DOHH2 (cell line): ENCODE measurements around the gene CNPY4.

Experiments used
- H3F3A ChIP-seq: fragments of 200-600 bp; sonication (generic), shearing (Covaris generic); 2 replicates; pipeline ENCODE4 v1.6.0; 2016; ENCODE audit warnings: antibody characterized with exemption, mild to moderate bottlenecking; ENCODE audit not compliant: control insufficient read depth, insufficient read depth
- H3K27ac ChIP-seq: fragments of 200-600 bp; sonication (generic); 2 replicates; pipeline ENCODE4 v1.5.1; 2014; ENCODE audit warnings: low read depth, mild to moderate bottlenecking, low read length, moderate library complexity
- H3K27me3 ChIP-seq: fragments of 200-600 bp; sonication (generic); 2 replicates; pipeline ENCODE4 v1.6.1; 2014; ENCODE audit warnings: mild to moderate bottlenecking, low read length, mixed read lengths; ENCODE audit not compliant: control insufficient read depth
- H3K36me3 ChIP-seq: fragments of 200-600 bp; sonication (generic); 2 replicates; pipeline ENCODE4 v1.6.1; 2014; ENCODE audit warnings: mild to moderate bottlenecking, low read length, moderate library complexity, mixed read lengths; ENCODE audit not compliant: control insufficient read depth
- H3K4me1 ChIP-seq: fragments of 200-600 bp; sonication (generic); 2 replicates; pipeline ENCODE4 v1.6.1; 2014; ENCODE audit warnings: mild to moderate bottlenecking, low read length, mixed read lengths; ENCODE audit not compliant: control insufficient read depth
- H3K4me2 ChIP-seq: fragments of 200-600 bp; sonication (generic); 2 replicates; pipeline ENCODE4 v1.6.0; 2014; ENCODE audit warnings: mild to moderate bottlenecking, low read length, moderate library complexity
- H3K4me3 ChIP-seq: fragments of 200-600 bp; sonication (generic); 2 replicates; pipeline ENCODE4 v1.5.1; 2014; ENCODE audit warnings: mild to moderate bottlenecking, low read length, mixed read lengths
- H3K79me2 ChIP-seq: fragments of 200-600 bp; sonication (generic); 2 replicates; pipeline ENCODE4 v1.6.1; 2014; ENCODE audit warnings: mild to moderate bottlenecking, low read length, mixed read lengths; ENCODE audit not compliant: control insufficient read depth
- H3K9me2 ChIP-seq: fragments of 200-600 bp; sonication (generic); replicated peaks from 2 replicates; pipeline ENCODE4 v1.6.1; 2014; ENCODE audit warnings: mild to moderate bottlenecking, low read length, mixed read lengths; ENCODE audit not compliant: control insufficient read depth
- H3K9me3 ChIP-seq: fragments of 200-600 bp; sonication (generic); 2 replicates; pipeline ENCODE4 v1.6.1; 2014; ENCODE audit warnings: antibody characterized with exemption, low read length, mixed read lengths; ENCODE audit not compliant: control insufficient read depth, insufficient read depth
- H4K20me1 ChIP-seq: fragments of 200-600 bp; sonication (generic); 2 replicates; pipeline ENCODE4 v1.6.0; 2014; ENCODE audit warnings: low read depth, mild to moderate bottlenecking, antibody characterized with exemption, low read length, moderate library complexity; ENCODE audit not compliant: control insufficient read depth, insufficient read depth
- CTCF ChIP-seq: fragments of 200-600 bp; sonication (generic); IDR thresholded peaks from one replicate; pipeline ENCODE4 v1.5.1; 2014; ENCODE audit warnings: antibody characterized with exemption, mild to moderate bottlenecking, low read depth, low read length; ENCODE audit not compliant: poor library complexity, severe bottlenecking
- EZH2phosphoT487 ChIP-seq: fragments of 200-600 bp; sonication (generic); IDR thresholded peaks from 2 replicates; pipeline ENCODE4 v1.6.1; 2017; ENCODE audit warnings: borderline replicate concordance, mild to moderate bottlenecking, antibody characterized with exemption, low read length, moderate library complexity, mixed read lengths

Gene CNPY4

GRCh38 chr7:100098913-100099312, 20.5 kb upstream of the CNPY4 start:
- peaks cover 66% of the 10 kb centered on the region for H3K79me2 ChIP-seq
- H4K20me1 ChIP-seq = peaks cover 33% of the 10 kb centered on the region
- H3K4me1 ChIP-seq = peaks cover 28% of the 10 kb centered on the region
- peaks cover 80% of the 10 kb centered on the region for H3K36me3 ChIP-seq
- 0 out of 2 replicates have a peak overlapping the region, but pooled peaks have one; percentile 92 for H3K4me2 ChIP-seq
- no peaks in the 10 kb centered on the region for H3K9me3 ChIP-seq
- H3K27ac ChIP-seq = no peak overlapping the region
- H3K9me2 ChIP-seq = no peaks in the 10 kb centered on the region
- H3K27me3 ChIP-seq = no peaks in the 10 kb centered on the region
- H3F3A ChIP-seq = peaks cover 59% of the 10 kb centered on the region
- H3K4me3 ChIP-seq = no peak overlapping the region
- TF ChIP-seq CTCF (no peak), EZH2phosphoT487 (no peak)

GRCh38 chr7:100099452-100099851, 20.0 kb upstream of the CNPY4 start:
- Histone ChIP-seq H3K9me3 (no peaks in the 10 kb centered on the region), H3K79me2 (peaks cover 66% of the 10 kb centered on the region), H3K27ac (peak overlapping the region; percentile 97; the same call in 1 of the 2 replicates), H3F3A (peaks cover 54% of the 10 kb centered on the region), H3K4me2 (peak overlapping the region; percentile 92), H3K9me2 (no peaks in the 10 kb centered on the region), H4K20me1 (peaks cover 29% of the 10 kb centered on the region), H3K27me3 (no peaks in the 10 kb centered on the region), H3K4me1 (peaks cover 28% of the 10 kb centered on the region), H3K4me3 (peak overlapping the region; percentile 99), H3K36me3 (peaks cover 78% of the 10 kb centered on the region)
- no peak for TF ChIP-seq CTCF
- no peak for TF ChIP-seq EZH2phosphoT487

GRCh38 chr7:100100420-100101015, 18.9 kb upstream of the CNPY4 start:
- Histone ChIP-seq H3K4me2 (peak overlapping the region; percentile 92), H3K27me3 (no peaks in the 10 kb centered on the region), H3K4me1 (peaks cover 28% of the 10 kb centered on the region), H3K9me2 (no peaks in the 10 kb centered on the region), H4K20me1 (peaks cover 29% of the 10 kb centered on the region), H3F3A (peaks cover 43% of the 10 kb centered on the region), H3K9me3 (no peaks in the 10 kb centered on the region), H3K36me3 (peaks cover 76% of the 10 kb centered on the region), H3K79me2 (peaks cover 61% of the 10 kb centered on the region), H3K4me3 (peak overlapping the region; percentile 99), H3K27ac (peak overlapping the region; percentile 97)
- TF ChIP-seq EZH2phosphoT487 (no peak), CTCF (no peak)
